Hematopoietic multipotent progenitor cell treated with erythropoietin and hydrocortisone succinate and interleukin-3 and kit ligand, for 15 days (in vitro differentiated cells): ENCODE measurements around the gene CDCP2.

Experiments
- DNase-seq: peaks from one replicate; pipeline ENCODE4 v3.0.0-alpha.2; 2015; ENCODE audit warnings: low spot score

CDCP2 gene

DNA sequence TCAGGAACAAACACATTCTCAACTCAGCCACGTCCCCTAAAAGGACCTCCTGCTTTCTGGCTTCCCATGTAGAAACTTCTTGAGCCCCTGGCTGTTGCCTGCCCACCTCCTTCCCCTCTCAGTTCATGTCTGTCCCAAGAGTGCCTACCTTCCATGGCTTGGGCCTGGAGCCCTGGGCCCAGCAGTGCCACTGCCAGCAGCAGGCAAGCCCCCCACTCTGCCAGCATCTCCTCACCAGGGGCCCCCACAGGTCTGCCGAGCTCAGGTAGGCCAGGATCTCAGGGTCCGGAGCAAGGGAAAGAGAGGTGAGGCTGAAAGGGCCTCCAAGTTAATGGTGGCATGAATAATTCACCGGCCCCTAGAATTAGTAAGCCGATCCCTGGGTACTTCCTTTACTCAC is at the start of gene CDCP2:
Gene CDCP2 (minus strand): TSS at position 305 of the 400 bp plus-strand sequence. CDS start 78 bp downstream, at position 227.
- DNase-seq, result no peak

DNA sequence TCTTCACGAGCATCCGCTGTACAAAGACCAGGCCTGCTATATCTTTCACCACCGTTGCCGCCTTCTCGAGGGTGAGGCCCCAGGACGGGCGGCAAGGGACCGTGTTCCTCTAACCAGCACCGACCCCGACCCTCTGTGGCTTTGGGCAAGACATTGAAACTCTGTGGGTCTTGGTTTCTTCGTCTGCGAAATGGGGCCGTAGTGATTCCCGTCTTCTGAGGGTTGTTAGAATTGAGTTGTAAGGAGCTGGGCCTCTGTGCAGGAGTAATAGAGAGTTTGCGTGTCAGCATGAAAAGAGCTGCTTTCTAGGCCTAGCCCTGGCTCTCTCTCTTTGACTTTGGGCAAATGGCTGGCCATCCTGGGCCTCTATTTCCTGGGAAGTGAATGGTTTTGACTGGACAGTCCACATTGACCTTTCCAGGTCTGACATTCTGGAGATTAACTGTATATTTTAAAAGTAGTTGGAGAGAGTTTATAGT is 47.8 kb upstream of the CDCP2 start:
- no peak for DNase-seq

DNA sequence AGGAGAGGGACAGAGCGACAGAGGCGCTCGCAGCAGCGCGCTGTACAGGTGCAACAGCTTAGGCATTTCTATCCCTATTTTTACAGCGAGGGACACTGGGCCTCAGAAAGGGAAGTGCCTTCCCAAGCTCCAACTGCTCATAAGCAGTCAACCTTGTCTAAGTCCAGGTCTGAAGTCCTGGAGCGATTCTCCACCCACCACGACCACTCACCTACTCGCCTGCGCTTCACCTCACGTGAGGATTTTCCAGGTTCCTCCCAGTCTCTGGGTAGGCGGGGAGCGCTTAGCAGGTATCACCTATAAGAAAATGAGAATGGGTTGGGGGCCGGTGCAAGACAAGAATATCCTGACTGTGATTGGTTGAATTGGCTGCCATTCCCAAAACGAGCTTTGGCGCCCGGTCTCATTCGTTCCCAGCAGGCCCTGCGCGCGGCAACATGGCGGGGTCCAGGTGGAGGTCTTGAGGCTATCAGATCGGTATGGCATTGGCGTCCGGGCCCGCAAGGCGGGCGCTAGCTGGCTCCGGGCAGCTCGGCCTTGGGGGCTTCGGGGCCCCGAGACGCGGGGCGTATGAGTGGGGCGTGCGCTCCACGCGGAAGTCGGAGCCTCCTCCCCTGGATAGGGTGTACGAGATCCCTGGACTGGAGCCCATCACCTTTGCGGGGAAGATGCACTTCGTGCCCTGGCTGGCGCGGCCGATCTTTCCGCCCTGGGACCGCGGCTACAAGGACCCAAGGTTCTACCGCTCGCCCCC is 47.1 kb upstream of the CDCP2 start, which contains the start of the genes CYB5RL and MRPL37:
Gene CYB5RL (minus strand): TSS at position 266 of the 754 bp plus-strand sequence. CDS start 4,414 bp downstream, outside the sequence.
Gene MRPL37 (plus strand): TSS at position 403 of the 754 bp plus-strand sequence. CDS start 77 bp downstream, at position 480.
- DNase-seq, result peak; percentile 93

DNA sequence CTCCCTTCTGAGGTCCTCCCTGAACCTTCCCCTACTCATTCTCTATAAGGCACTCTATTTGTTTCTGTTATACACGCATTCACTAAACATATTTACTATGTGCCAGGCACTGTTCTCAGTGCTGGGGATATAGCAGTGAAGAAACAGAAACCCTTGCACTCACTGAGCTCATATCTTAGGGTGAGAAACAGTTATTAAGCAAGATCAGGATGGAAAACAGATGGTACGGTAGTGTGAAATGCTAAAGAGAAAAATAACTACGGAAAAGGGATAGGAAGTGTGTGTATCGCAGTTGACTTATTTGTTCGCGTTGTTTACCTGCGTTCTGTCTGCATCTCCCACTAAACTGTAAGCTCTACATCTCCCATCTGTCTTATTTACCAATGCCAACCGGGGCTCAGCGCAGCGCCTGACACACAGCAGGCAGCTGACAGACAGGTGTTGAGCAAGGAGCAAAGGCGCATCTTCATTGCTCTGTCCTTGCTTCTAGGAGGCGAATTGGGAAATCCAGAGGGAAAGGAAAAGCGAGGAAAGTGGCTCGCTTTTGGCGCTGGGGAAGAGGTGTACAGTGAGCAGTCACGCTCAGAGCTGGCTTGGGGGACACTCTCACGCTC is 46.5 kb upstream of the CDCP2 start:
- DNase-seq, result no peak

DNA sequence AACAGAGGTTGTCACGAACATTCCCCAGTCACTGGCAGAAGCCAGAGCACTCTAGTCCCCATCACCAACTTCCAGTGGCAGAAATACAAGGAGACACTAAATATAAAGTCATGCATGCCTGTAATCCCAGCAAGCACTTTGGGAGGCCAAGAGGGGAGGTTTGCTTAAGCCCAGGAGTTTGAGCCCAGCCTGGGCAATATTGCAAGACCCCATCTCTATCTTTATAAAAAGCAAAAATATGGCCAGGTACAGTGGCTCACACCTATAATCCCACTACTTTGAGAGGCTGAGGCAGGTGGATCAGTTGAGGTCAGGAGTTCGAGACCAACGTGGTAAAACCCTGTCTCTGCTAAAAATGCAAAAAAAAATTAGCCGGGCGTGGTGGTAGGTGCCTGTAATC is 40.7 kb upstream of the CDCP2 start:
- no peak for DNase-seq

DNA sequence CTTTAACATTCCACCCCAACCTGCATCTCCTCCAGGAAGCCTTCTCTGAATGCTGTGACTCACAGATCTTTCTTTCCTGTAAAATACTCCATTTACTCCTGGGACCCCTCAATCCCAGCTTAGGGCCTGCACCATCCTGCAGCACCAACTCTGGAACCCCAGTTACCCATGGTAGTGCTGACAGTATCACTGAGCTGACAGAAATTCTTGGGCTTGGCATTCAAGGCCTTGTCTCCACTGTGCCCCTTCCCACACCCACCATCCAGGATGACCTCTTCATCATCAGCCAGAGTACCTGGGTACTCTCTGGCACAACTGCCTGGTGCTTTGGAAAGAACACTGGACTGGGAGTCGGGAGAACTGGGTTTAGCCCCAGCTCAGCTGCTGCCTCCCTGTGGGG is 38.7 kb upstream of the CDCP2 start:
- no peak for DNase-seq

DNA sequence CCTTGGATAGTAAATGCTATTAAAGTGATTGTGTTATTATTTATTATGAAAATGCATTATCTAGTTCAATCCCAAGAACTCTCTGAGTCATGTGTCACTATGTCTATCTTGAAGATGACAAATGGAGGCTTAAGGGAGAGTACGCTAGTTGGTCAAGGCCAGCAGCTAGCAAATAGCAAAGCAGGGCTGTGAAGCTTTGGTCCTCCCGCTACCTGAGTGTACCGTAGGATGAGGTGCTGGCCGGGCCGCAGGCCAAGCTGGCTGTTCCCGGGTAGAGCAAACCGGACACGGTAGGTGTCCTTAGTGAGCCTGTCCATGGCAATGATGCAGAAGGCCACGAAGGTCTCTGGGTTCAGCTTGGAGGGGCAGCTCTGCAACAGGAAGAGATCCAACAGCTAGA is 37.7 kb upstream of the CDCP2 start:
- no peak for DNase-seq

DNA sequence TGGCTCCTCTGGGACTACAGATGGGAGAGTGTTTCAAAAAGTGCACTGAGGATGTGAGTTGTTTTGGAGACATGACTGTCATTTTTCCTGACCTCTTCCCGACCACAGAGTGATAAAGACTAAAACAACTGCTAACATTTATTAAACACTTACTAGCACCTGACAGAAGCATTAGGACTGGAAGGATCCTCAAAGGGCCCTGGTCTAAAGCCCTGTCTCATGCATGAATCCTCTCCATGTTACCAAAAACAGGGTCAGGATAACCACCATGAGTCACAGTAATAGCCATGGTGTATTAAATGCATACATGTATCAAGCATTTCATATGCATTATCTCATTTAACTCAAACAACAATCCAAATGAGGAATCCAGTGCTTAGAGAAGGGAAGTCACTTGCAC is 35.5 kb upstream of the CDCP2 start:
- no peak for DNase-seq

DNA sequence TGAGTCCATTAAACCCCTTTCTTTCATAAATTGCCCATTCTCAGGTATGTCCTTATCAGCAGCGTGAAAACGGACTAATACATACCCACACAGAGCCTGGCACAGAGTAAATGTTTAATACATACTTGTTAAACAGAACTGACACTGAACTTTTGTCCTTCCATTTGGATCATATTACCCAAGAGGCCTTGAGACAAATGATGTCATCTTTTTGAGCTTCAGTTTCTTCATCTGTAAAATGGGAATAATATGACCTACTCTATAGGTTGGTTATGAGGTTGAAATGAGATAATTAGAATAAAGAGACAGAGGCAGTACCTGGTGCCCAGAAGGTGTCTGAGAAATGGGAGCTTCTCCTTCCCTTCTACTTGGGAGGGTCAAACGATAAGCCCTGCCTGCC is 33.3 kb upstream of the CDCP2 start:
- DNase-seq, result no peak

DNA sequence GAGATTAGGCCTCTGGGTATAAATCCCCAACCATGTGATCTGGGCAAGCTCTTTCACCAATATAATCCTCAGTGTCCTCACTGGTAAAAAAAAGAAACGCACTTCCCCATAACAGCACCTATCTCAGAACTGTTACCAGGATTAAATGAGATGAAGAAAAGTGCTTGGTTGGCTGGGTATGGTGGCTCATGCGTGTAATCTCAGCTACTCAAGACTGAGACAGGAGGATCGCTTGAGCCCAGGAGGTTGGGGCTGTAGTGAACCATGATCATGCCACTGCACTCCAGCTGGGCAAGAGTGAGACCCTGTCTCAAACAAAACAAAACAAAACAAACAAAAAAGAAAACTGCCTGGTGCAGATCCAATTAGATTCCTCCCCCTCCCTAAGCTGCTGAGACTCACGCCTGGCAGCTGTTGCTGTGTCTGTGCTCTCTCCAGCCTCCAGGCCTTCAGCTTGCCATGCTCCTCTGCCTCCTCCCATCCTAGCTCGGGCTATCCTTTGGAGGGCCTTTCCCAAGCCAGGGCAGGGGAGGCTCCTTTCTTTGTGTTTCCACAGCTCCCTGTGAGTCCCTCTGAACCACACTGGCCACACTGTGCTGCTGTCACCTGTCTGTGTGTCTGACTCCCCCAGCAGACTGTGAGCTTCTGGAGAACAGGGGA is 28.0 kb upstream of the CDCP2 start:
- no peak for DNase-seq

DNA sequence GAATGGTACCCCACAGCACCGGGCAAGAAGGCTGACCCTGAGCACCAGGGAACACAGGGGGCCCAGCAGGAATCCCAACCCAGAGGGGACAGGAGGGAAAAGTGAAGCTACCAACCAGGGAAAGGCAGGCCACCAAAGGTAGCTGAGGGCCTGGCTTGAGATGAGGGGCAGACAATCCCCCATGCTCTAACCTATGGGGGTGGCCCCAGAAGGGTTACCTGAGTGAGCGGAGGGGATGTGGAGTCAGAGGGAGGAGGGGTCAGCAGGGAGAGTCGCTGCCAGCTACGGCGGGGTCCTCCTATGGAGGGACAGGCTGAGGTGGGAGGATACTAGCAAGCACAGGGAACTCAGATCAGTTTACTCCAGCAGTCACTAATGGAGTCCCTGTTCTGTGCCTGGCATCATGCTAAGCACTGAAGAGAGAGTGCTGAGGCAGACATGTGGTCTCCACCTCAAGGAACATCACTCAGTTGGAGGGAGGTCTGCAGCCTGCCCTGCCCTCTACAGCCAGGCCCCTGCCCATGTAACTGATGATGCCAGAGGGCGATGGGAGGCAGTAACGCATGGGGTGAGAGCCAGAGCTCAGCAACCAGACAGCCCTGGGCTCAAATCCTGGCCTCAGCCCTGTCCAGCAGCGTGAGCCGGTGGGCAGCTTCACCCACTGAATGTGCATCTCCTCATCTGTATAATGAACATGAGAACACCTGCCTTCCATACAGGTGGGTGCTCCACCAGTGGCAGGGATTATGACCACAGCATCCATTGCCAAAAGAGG is 25.7 kb upstream of the CDCP2 start:
- DNase-seq, result no peak

DNA sequence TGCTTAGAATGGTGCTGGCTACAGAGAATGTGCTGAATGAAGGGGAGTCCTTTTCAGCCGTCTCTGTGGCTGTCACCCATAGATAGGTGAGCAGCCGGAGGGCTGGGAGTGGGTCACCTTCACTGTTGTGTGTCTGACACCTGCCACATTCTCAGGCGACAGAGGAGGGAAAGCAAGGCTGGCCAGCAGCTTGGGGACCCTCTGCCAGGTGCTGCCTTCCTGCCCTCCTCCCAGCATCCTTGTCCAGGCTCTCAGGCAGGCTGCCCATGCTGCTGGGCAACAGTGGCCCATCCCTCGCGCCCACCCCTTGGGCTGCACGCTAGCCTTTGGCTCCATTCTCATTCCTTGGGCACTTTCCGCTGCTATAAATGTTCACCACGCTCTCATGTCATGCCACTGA is 24.9 kb upstream of the CDCP2 start:
- DNase-seq, result no peak

DNA sequence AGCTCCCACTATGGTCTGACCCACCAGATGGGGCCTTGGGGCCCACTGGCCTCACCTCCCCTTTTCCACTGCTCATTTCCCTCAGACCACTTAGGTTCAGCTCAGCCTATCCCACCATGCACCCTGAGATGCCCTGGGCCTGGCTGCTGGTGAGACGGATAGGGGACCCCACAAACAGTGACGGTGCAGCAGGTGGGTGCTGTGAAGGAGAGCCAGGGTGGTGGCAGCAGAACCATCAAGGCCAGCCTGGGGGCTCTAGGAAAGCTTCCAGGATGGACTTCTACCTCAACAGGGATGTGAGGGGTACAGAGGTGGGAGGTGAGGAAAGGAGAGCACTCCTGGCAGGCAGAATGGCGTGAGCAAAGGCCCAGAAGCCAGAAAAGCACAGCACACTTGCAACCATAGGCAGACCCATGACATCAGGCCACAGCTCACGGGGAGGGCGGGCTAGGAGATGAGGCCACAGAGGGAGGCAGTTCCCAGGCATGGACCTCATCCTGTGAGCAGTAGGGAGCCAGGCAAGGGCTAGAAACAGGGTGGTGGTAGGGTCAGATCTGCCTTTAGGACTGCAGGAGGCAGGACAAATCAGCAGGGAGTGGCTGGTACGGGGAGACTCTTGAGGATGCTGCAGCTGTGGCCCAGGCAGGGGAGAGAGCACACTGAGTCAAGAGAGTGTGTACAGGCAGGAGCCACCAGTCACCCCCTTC is 24.0 kb upstream of the CDCP2 start:
- no peak for DNase-seq

DNA sequence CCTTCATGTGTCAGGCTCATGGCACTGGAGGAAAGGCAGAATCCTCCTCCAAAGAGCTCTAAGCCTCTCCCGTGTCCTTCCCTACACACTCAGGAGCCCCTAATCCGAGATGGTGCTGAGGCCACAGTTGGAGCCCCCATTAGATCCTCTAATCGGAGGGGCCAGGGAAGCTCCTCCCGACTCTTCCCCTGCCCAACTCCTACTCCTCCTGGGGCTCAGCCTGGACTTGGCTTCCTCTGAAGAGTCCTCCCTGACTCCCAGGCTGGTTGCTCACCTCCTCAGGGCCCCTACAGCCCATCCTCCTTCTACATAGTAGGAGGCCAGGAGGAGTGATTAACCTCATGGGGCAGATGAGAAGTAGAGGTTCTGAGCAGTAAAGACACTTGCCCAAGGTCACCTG is 21.3 kb upstream of the CDCP2 start:
- no peak for DNase-seq

DNA sequence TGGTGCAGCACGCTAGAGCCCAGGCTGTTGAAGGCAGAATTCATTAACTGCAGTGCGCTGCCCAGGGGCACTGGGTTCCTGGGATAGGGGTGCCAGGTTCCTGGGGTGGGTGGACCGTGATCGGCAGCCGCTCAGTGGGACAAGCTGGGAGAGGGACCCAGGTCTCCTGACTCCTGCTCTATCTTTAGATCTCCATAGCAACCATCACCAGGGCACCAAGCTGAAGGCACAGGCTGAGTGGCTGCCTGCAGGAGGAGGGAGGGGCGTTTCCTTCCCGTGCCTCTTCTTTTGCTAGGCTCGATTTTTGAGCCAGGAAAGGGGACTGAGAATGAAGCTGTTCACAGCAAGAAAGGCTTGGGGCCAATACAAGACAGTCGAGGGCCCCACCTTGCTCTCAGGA is 20.9 kb upstream of the CDCP2 start:
- no peak for DNase-seq

DNA sequence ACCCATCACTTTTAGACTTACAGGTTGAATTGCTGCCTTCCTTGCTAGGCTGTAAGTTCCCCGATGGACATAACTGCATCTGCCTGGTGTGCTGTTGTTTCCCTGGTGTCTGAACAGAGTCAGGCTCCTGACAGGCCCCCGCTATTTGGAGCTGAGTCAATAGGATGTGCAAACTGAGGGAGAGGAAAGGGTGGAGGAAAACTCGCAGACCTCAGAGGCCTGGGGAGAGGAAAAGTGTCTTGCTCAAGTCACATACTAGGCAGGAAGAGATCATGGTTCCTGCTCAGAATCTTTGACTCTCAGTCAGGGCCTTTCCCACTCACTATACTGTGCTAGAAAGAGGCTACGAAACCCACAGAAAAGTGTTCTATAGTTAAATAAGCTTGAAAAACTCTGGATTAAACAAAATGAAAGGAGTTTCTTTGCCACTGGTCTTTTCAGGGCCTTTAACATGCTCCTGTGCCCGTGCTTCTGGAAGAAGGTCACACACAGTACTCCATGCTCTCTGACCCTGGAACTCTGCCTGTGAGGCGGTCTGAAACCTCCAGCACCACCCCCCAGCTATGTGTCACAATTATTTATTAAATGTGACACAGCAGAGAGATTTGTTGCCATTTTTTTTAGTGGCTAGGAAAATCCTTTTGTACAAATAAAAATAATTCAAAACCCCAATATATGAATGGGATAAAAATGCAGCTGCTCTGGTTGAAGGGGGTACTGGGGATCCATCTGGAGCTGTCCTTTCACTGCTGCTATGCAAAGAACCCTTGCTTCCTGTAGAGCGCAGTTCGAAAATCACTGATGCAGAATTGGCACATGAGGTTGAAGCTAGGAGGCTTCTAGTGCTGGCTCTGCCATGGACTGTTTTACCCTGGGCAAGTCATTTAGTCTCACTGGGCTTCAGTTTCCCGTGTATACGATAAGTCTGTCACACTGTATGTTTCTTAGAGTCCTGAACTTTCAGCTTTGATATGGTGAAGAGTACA is 20.1 kb upstream of the CDCP2 start:
- DNase-seq, result no peak

DNA sequence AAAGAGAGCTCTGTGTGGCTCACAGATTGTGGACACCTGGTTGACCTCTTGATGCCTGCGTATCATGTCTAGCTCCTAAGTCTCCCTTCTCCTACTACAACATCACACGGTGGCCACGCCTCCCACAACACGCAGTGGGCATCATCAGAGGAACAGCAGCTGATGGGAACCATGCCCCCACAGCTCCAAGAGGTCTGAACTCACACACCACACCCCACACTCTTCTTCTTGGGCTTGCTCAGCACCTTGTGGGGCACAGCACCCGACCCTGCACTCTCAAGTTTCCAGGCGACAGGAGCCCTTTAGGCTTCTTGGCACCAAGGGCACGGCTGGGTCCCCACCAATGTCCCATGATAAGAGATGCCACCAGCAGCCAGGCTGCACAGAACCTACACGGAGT is 18.8 kb upstream of the CDCP2 start:
- no peak for DNase-seq

DNA sequence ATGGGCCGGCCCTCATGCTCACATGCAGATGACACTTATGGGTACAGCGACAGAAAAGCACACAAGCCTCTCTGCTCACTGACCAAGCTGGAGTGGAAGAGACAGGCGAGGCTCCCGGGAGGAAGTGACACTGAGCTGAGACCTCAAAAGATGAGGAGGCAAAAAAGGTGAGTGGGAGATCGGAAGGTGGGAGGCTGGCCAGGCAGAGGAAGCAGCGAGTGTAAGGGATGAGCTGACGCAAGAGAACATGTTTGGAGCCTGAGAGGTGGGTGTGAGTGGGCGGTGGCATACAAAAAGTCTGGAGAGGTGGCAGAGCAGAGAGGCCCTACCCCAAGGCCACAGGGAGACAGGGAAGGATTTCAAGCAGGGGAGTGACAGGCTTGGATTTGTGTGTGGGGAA is 18.2 kb upstream of the CDCP2 start:
- no peak for DNase-seq

DNA sequence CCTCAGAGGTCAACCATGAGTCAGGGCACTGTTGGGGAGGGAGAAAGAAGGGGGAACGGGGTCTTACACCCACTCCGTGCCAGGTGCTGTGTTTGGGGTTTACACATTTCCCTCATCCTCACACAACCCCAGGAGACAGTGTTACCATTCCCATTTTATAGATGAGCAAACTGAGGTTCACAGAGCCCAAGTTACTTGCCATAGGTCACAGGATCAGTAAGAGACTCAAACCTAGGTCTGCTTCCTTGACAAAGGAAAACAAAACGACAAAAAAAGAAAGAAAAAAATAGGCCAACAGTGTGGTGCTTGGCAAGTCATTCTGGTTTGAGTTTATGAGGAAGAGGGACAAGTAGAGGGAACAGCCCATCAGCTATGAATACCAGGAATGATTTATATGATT is 16.3 kb upstream of the CDCP2 start:
- DNase-seq, result no peak

DNA sequence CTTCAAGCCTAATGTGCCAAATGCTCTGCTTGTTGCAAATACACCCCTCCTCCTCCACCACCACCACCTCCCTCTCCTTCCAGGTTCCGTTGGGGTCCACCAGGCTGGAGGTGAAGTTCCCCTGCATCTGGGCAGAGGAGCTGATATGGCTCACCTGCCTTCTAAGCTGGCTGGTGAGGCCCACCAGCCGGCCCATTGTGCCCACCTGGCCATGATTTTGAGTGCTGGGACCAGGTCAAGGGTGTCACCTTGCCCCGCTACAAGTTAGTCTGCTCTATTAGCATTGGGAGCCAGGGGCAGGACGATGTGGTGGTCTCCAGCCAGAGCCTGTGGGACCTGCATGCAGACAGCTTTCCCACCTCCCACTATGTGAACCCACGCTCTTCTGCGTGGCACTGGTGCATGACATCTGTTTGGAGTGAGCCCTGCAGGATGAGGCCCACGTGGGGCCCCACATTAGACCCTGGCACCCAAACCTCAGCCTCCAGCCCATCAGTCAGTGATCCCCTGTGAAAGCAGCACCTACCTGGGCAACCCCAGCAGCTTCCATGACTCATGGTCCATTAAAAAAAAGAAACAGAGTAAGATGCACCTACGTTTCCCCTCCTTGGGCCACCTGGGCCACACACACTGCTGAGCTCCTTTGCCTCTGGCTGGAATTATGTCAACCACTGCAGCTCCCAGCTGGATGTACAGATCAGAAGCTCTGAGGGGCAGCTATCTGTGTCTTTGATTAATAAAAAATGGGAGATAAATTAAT is 15.6 kb upstream of the CDCP2 start:
- DNase-seq, result no peak
